Thyroid gland (tissue), 4 donors: ENCODE results near the gene DOK1. TPM values are rescaled to one million over a fixed set of nuclear protein-coding genes. Genes with fewer than 3 reads are reported as not detected.

ENCODE experiments used
- DNase-seq, 2 donors: peaks; one replicate each; pipeline ENCODE4 v3.0.0-alpha.2; 2019
- H3K27ac ChIP-seq, 3 donors: fragments of 200-600 bp; sonication (generic); 1 replicate in 2 of 3; 2 replicates in 1 of 3; pipeline ENCODE4 v1.5.1; 2016 to 2019; ENCODE audit warnings: mild to moderate bottlenecking in 1 of 3, moderate library complexity in 1 of 3
- H3K27me3 ChIP-seq: fragments of 200-600 bp; sonication (generic); one replicate; pipeline ENCODE4 v1.5.1; 2019
- H3K36me3 ChIP-seq, 2 donors: fragments of 200-600 bp; sonication (generic); one replicate each; pipeline ENCODE4 v1.5.1; 2016 to 2019
- H3K4me1 ChIP-seq, 2 donors: fragments of 200-600 bp; sonication (generic); one replicate each; pipeline ENCODE4 v1.5.1; 2017 to 2019
- H3K4me3 ChIP-seq, 3 donors: fragments of 200-600 bp; sonication (generic); replicated peaks in 1 of 3; 1 replicate in 2 of 3; 2 replicates in 1 of 3; pipeline ENCODE4 v1.5.1; 2016; ENCODE audit warnings: mild to moderate bottlenecking in 1 of 3
- H3K9me3 ChIP-seq: fragments of 200-600 bp; sonication (generic); one replicate; pipeline ENCODE4 v1.5.1; 2017
- POLR2A ChIP-seq, 2 donors: fragments of 450-650 bp; IDR thresholded peaks; one replicate each; pipeline ENCODE4 v1.6.1; 2017; ENCODE audit warnings: antibody characterized with exemption in 2 of 2, mild to moderate bottlenecking in 2 of 2, moderate library complexity in 1 of 2
- WGBS, 2 donors: methylation state at CpG; one replicate each; pipeline ENCODE4 v1.1.5; 2017; 5-methylcytosine and 5-hydroxymethylcytosine counted together
- intact Hi-C: fragments of 100-400 bp; cut with DNase I; formaldehyde crosslinking; loops from one replicate; pipeline ENCODE4 v1.15.1; 2023
- total RNA-seq, 4 donors: library from RNA; depleted of rRNA; stranded (reverse); fragments of >200 nt; gene quantifications; one replicate each; pipeline ENCODE4 v1.2.3, GENCODE V29; 2016
- TF ChIP-seq, protein P1 (sequence below), 6 experiments: fragments of 200-600 bp in 3 of 6; fragments of 450-650 bp in 3 of 6; sonication (generic) in 3 of 6; IDR thresholded peaks; one replicate each; pipeline ENCODE4 v1.5.1; 2016 to 2019; ENCODE audit warnings: antibody characterized with exemption in 6 of 6, mild to moderate bottlenecking in 2 of 6, inconsistent platforms in 1 of 6, moderate library complexity in 1 of 6

DOK1 gene
- 10 to 100 TPM; 14.4 to 19.4 (median 18.4) TPM for total RNA-seq

DNA sequence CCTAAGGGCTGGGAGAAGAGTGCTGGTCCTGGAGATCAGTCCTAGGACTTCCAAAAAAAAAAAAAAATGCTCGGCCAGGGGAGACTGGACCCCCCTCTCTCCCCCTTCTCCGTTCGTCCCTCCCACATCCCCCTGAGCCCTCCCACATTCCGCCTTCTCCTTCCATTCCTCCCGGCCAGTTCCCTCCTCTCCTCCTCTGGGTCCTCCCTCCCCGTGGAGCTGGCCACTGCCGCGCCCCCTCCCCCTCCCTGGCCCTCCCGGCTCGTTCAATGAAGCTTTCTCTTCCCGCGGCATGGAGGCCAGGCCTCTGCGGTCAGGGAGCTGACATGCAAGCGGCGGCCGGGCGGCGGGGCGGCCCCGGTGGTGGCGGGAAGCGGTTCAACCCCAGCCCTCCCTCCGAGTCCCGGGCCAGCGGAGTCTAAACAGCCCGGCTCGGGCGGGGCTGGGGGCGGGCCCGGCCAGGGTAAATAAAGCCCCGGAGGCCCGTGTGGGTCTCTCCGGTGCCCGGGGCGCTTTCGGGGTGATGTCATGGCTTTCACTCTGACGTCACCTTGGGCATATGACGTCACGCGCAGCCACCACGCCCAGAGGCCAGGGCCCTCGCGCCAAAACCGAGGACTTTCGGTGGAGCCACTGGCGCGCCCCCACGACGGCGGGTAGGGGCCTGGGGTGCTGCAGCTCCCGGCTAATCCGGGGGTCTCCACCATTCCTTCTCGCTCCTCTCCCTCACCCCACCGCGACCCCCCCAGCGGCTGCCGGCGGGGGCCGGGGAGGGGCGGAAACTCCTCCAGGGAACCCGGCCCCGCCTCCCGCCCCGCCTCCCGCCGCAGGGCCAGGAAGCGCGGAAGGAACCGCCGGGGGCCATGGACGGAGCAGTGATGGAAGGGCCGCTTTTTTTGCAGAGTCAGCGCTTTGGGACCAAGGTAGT lies at the start of gene DOK1, which contains the start of gene LOXL3:
TSS of gene DOK1 (plus strand) at position 829 of the 928 bp plus-strand sequence. CDS start at position 864, 35 bp downstream.
TSS of gene LOXL3 (minus strand) at position 51 of the 928 bp plus-strand sequence. CDS start 1,308 bp downstream, outside the sequence.
- intact Hi-C loops: no loop called here

DNA sequence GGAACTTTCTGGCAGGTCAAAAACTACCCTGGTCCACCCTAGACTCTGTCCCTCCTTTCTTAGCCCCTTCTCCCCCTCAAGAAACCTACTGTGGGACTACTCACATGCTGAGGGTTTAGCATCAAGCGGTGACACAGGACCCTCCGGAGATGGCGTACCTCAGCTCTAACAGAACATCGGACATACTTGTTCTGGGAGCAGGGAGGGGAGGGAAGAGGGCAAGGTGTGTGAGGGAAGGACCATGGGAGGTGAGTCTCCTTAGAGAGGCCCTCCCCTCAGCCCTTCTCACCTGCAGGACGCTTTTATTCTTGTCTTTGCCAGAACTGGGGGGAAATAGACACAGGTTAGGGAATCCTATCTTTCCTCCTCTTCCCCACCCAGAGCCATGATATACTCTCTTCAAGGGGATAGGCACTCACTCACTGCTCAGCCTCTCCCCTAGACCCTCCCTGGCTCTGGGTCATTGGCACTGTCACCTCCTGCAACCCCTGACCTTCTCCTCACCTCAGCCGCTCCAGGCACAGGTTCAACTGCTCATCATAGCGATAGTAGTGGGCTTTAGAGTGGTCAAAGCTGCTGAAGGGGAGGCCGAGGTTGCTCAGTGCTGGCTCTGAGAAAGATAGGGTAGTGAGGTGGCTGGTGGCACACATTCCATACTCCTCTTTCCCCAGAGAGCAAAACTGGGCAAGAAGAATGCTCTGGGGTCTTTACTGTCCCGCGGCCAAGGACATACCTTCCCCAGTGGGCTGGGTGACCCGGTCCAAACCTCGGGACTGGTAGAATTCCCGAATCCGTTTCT lies 48.9 kb upstream of the DOK1 start:
- 98% methylated on average over 14 of the region's 14 CpGs for WGBS, 2 donors
- Histone ChIP-seq H3K9me3 (no peaks in the 10 kb centered on the region), H3K36me3 (peaks cover 11 to 12% of the 10 kb centered on the region in 2 donors), H3K27me3 (peaks cover 7% of the 10 kb centered on the region), H3K27ac (no peak overlapping the region), H3K4me1 (peaks cover 24 to 33% of the 10 kb centered on the region in 2 donors), H3K4me3 (peak overlapping the region in 1 of 3 donors; percentile 61)
- DNase-seq: no peak
- TF ChIP-seq POLR2A (IDR thresholded peaks at IDR 0.05): no peak
- TF ChIP-seq, protein P1, sequence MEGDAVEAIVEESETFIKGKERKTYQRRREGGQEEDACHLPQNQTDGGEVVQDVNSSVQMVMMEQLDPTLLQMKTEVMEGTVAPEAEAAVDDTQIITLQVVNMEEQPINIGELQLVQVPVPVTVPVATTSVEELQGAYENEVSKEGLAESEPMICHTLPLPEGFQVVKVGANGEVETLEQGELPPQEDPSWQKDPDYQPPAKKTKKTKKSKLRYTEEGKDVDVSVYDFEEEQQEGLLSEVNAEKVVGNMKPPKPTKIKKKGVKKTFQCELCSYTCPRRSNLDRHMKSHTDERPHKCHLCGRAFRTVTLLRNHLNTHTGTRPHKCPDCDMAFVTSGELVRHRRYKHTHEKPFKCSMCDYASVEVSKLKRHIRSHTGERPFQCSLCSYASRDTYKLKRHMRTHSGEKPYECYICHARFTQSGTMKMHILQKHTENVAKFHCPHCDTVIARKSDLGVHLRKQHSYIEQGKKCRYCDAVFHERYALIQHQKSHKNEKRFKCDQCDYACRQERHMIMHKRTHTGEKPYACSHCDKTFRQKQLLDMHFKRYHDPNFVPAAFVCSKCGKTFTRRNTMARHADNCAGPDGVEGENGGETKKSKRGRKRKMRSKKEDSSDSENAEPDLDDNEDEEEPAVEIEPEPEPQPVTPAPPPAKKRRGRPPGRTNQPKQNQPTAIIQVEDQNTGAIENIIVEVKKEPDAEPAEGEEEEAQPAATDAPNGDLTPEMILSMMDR (IDR thresholded peaks at IDR 0.05): no peak
- intact Hi-C loops: no loop called here

More for the DNA sequence above, at the start of gene DOK1, which contains the start of gene LOXL3:
- TF ChIP-seq, protein P1 (IDR thresholded peaks at IDR 0.05): peak in 1 of 6 experiments; percentile 23
- peak in 1 of 2 donors; percentile 42 for TF ChIP-seq POLR2A (IDR thresholded peaks at IDR 0.05)
- H3K27me3 ChIP-seq: no peaks in the 10 kb centered on the region
- DNase-seq: peak; percentile 86 to 88
- H3K27ac ChIP-seq: peak within 1 kb of the TSS; percentile 75 to 89 (median 86)
- 2 to 3% methylated on average over 20 to 22 of the region's 73 CpGs for WGBS, 2 donors
- peak within 1 kb of the TSS; percentile 66 to 94 (median 89) for H3K4me3 ChIP-seq
- H3K36me3 ChIP-seq: peaks cover 0 to 6% of the 10 kb centered on the region in 2 donors
- no peaks in the 10 kb centered on the region for H3K9me3 ChIP-seq
- peaks cover 7 to 15% of the 10 kb centered on the region in 2 donors for H3K4me1 ChIP-seq

DNA sequence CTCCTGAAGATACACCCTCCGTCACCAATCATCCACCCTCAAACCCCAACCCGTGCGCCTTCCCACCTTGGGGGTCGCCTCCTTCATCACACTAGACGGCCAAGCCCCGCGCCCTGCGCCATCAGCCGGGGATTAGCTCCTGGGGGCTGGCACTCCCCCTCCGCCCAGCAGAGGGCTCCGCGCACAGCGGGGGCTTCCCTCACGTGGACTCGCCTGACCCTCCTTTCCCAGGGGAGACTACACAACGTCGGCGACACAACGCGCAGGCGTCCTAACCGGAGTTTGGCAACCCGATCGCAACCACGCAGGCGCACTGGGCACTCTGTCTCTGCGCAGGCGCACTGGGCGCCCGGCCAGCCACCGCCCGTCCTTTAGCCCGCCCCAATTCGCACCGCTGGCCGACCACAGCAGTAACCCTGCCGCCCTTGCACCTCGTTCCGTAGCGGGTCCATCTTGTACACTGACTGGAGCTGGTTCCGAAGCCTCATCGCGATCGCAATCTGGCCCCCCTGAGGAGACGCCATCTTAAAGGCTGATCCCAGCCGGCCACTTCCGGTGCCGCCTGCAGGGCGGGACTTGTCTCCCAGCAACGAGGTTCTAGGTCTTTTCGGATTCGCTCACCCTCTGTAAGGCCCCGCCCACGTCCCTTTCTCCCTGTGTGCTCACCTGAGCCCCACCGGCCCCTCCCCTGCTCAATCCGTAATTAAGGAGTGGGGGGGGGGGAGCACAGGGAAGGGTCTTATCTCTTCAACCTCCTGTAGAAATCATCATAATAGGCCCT lies 47.2 kb upstream of the DOK1 start, which contains the start of gene PCGF1:
TSS of gene PCGF1 (minus strand) at position 551 of the 781 bp plus-strand sequence. CDS start at position 524, 27 bp downstream.
- H3K27ac ChIP-seq: peak within 1 kb of the TSS; percentile 96 to 98 (median 98)
- H3K36me3 ChIP-seq: peaks cover 11 to 12% of the 10 kb centered on the region in 2 donors
- peaks cover 22 to 33% of the 10 kb centered on the region in 2 donors for H3K4me1 ChIP-seq
- peaks cover 13% of the 10 kb centered on the region for H3K27me3 ChIP-seq
- 1% methylated on average over 21 to 29 of the region's 56 CpGs for WGBS, 2 donors
- DNase-seq: peak; percentile 100
- H3K4me3 ChIP-seq: peak within 1 kb of the TSS; percentile 44 to 61 (median 54)
- intact Hi-C loops: no loop called here
- TF ChIP-seq, protein P1 (IDR thresholded peaks at IDR 0.05): peak in 3 of 6 experiments; percentile 11 to 35 (median 21)
- peak in 1 of 2 donors; percentile 79 for TF ChIP-seq POLR2A (IDR thresholded peaks at IDR 0.05)
- H3K9me3 ChIP-seq: no peaks in the 10 kb centered on the region

DNA sequence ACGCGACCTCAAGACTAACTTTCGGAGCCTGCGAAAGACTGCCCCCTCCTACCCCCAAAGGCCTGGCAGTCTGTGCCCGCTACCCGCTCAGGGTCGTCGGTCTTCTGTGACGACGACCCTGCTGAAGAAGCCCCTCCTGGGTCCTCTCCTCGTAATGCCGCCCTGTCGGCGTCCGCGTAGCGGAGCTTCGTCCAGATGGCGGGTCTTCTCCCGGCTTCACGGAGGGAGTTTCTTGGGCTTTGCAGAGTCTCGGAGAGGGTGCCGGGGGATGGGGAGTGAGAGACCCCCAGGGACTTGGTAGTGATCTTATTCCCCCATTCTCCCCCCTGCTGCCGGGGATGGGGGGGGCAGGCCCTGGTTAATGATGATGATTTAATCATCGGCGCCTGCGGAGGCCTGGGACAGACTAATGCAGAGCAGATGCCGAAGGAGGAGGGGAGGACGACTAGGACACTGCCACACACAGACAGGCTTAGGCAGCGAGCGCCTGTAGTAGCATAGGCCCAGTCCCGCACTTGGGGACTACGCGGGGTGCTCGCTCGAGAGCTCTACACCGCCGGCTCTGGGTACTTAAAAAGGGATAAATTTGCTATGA lies 46.5 kb upstream of the DOK1 start:
- H3K4me1 ChIP-seq: peaks cover 16 to 33% of the 10 kb centered on the region in 2 donors
- no peaks in the 10 kb centered on the region for H3K9me3 ChIP-seq
- H3K4me3 ChIP-seq: peak overlapping the region; percentile 3 to 61 (median 54)
- TF ChIP-seq POLR2A (IDR thresholded peaks at IDR 0.05): no peak
- TF ChIP-seq, protein P1 (IDR thresholded peaks at IDR 0.05): no peak
- intact Hi-C loops: no loop called here
- 11 to 13% methylated on average over 30 to 36 of the region's 38 CpGs for WGBS, 2 donors
- peak overlapping the region; percentile 96 to 98 (median 98) for H3K27ac ChIP-seq
- peaks cover 11 to 12% of the 10 kb centered on the region in 2 donors for H3K36me3 ChIP-seq
- DNase-seq: peak in 1 of 2 donors; percentile 9
- H3K27me3 ChIP-seq: peaks cover 14% of the 10 kb centered on the region
